ENCODE measurements around the gene ATP6V1F.

The ATP6V1F gene

DNA sequence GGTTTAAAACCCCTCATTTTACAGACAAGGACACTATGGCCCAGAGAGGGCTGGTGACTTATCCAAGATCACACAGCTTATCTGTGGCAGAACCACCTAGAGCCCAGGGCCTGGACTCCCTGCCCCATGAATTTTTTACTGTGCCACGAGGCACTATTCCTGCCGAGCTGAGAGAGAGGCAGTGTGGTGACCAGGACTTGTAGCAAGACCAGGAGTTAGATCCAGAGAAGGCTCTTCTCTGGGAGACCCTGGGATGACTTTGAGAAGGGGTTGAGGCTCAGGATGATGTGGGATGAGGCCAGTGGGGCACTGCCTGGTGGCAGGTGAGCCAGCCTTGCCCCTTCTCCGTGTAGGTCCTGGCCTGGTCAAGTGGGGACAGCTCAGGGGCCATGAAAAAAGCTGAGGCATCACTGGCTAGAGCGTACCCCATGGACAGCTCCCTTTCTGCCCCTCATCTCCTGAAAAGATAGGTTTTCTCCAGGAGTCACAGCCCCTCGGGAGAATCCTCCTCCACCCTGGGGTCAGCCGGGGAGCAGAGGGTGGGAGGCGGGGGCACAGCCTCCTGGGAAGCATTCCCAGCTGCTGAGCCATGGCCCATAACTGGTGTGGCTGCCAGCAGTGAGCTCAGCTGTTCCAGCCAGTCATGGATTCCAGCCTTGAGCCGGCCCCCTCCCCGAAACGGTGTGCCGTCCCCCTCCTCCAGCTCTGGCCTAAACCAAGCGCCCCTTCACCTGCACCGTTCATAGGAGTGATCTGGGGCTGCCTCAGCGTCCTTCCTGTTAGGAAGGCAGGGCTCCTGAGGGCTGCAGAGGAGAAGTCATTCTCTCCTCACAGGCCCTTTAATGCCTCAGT, 26.6 kb upstream of the ATP6V1F start:
- no peak for FAIRE-seq

DNA sequence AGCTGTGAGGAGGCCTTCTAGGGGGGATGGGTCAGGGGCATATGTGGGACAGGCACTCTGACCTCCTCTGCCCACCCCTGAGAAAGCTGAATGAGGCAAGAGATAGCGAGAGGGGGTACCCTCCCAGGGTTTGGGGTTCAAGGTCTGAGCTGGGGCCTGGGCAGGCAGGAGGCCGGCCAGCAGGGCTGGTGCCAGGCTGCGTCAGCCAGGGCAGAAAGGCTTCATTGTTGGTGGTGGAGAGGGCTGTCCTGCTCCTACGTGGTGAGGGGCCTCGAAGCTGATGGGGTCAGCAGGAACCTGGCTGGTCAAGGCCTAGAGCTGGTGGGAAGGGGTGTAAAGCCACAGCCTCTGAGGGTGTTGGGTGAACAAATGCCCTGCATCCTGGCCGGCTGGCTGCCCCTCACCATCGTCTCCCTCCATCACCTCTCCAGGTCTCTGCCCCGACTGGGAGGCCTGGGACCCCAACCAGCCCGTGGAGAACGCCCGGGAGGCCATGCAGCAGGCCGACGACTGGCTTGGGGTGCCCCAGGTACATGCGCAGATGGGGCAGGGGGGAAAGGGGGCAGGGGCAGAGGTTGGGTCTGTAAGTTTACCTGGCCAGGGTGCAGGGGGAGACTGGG, 25.8 kb upstream of the ATP6V1F start:
- no peak for FAIRE-seq

DNA sequence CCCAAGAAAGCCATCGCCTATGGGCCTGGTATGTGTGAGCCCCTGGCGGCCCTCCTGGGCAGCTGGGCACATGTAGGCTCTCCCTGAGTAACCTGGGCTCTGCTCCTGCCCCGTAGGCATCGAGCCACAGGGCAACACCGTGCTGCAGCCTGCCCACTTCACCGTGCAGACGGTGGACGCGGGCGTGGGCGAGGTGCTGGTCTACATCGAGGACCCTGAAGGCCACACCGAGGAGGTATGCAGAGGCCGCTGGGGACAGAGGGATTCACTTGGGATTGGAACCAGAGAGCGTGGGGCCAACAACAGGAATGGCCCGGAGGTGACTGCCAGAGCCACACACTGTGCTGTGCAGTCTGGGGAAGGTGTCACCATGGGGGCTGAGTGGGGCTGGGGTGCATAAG, 25.1 kb upstream of the ATP6V1F start:
- no peak for FAIRE-seq

DNA sequence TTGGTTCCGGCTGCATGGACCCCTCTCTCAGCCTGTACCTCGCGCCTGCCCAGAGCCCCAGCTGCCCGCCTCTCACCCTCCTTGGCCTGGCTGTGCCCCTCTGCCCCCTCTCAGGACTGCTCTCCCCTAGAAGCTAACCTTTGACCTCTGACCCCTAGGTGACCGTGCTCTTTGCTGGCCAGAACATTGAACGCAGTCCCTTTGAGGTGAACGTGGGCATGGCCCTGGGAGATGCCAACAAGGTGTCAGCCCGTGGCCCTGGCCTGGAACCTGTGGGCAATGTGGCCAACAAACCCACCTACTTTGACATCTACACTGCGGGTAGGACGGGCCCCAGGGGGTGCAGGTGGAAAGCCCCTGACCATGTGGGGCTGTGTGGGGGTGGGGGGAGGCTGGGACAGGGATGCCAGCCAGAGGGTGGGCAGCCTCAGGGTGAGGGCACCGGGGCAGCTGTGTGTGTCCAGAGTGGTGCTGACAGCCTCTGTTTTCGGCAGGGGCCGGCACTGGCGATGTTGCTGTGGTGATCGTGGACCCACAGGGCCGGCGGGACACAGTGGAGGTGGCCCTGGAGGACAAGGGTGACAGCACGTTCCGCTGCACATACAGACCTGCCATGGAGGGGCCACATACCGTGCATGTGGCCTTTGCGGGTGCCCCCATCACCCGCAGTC, 24.4 kb upstream of the ATP6V1F start:
- no peak for FAIRE-seq

DNA sequence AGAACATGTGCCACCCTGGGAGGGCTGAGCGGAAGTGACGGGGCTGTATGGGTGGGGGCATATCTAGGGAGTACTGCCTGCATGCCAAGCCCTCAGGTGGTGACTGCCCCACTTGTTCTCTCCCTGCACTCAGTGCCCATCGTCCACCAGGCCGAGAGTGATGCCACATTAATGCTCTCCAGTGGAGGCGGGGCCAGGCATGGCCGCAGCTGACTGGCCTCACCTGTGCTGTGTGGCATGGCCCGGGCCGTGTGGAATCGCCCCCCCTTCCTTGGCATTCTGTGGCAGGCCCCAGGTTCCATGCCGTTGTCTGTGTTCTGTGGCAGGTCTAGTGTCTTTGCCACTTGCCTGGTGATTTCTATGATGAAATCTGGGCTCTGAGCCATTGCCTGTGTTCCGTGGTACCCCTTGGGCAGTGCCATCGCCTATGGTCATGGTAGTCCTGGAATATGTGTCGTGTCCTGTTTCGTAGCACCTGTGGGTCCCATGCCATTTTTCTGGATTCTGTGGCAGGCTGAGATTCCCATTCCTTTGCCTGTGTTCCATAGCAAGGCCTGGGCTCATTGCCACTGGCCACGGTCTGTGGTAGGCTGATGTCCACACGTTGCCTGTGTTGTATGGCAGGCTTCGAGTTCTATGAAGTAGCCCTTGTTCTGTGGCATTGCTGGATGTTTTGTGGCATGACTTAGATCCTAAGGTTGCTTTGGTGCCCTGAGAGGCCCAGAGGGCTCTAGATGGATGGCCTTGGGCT, 23.5 kb upstream of the ATP6V1F start:
- FAIRE-seq = no peak

DNA sequence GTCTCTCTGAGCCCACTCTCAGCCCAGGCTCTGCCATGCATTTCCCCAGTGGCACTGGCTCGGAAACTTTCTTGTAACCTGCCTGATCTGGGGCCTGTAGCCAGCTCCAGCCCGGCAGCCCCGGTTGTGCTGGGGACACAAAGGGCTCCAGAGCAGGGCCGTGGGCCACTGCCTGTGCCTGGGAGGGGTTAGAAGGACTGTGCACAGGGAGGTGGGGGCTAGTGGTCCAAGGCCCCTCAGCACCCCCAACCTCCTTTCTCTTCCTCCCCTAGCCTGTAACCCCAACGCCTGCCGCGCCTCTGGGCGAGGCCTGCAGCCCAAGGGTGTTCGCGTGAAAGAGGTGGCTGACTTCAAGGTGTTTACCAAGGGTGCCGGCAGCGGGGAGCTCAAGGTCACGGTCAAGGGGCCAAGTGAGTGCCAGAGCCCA, 22.9 kb upstream of the ATP6V1F start:
- FAIRE-seq = no peak

DNA sequence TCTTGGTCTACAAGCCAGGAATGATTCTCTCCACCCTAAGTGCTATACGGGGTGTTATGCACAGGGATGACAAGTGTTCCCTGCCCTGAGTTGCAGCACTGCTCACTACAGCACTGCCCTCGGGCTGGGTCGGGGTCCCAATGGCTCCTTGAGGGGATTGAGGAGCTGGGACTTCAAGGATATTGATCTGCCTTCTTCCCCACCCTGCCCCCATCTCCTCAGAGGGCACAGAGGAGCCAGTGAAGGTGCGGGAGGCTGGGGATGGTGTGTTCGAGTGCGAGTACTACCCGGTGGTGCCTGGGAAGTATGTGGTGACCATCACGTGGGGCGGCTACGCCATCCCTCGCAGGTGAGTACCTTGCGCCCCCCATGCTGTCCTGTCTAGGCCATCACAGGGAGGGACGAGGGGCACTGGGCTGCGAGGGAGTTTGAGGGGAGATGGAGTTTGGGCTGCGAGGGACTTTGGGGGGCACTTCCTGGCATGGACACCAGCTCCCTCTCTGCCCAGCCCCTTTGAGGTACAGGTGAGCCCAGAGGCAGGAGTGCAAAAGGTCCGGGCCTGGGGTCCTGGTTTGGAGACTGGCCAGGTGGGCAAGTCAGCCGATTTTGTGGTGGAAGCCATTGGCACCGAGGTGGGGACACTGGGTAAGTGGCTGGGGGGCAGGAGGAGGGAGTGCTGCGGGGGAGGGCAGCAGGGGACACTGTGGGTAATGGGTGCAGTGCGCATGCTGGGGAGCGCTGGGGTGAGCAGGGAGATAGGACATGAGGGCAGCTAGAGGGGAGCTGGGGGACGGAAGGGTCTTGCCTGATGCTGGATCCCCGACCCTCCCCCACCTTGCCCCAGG, 22.1 kb upstream of the ATP6V1F start:
- FAIRE-seq = no peak

DNA sequence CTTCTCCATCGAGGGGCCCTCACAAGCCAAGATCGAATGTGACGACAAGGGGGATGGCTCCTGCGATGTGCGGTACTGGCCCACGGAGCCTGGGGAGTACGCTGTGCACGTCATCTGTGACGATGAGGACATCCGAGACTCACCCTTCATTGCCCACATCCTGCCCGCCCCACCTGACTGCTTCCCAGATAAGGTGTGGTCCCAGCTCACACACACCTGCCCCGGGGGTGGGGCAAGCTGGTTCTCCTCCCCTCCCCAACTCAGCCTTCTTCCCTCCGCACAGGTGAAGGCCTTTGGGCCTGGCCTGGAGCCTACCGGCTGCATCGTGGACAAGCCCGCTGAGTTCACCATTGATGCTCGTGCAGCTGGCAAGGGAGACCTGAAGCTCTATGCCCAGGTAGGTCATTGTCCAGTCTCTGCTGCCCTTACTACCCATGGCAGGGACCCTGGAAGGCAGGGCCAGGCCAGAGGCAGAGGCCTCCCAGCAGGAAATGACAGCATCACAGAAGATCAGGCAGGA, 21.4 kb upstream of the ATP6V1F start:
- no peak for FAIRE-seq

DNA sequence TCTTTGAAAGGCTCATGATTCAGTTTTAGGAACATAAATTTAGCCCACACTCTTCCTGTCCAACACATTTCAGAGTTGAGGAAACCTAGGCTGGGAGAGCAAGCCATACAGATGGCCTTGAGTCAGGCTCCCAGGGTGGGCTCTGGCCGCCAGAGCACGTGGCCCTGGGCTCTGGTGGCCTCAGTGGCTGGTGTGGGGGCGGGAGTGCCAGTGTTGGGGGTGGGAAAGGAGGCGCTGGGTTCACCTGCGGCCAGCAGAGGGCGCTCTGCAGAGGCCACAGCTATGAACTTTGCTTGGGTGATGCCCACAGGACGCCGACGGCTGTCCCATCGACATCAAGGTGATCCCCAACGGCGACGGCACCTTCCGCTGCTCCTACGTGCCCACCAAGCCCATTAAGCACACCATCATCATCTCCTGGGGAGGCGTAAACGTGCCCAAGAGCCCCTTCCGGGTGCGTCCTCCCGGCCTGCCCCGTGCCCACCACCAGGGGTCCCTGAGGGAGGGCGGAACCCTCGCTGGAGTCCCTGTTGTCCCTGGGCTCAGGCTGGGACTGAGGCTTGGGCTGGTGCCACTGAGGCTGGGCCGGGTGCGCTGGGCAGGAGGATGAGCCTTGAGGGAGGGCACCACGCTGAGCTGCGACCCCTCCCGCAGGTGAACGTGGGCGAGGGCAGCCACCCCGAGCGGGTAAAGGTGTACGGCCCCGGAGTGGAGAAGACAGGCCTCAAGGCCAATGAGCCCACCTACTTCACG, 20.6 kb upstream of the ATP6V1F start:
- no peak for FAIRE-seq

DNA sequence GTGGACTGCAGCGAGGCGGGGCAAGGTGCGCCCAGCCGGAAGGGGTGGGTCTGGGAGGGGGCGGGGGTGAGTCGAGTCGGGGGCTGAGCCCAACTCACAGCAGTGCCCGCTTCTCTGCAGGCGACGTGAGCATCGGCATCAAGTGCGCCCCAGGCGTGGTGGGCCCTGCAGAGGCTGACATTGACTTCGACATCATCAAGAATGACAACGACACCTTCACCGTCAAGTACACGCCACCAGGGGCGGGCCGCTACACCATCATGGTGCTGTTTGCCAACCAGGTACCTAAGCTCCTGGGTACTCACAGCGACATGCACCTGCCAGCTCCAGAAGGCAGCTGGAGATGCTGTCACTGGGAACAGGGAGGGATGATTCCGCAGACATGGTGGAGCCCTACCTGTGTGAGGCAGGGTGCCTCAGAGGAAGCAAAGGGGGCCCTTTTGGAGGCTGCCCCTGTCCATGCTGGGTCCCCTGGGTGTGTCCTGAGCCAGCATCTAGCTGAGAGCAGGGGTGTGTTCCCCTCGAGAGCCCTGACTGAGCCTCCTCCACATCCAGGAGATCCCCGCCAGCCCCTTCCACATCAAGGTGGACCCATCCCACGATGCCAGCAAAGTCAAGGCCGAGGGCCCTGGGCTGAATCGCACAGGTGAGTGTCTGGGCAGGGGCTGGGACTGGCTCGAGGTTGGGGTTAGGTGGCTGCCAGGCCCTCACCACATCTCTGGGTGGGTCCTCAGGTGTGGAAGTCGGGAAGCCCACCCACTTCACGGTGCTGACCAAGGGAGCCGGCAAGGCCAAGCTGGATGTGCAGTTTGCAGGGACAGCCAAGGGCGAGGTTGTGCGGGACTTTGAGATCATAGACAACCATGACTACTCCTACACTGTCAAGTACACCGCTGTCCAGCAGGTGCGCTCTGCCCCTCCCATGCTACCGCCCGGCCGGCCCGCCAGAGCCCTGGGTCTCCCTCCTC, 19.7 kb upstream of the ATP6V1F start:
- FAIRE-seq = no peak

DNA sequence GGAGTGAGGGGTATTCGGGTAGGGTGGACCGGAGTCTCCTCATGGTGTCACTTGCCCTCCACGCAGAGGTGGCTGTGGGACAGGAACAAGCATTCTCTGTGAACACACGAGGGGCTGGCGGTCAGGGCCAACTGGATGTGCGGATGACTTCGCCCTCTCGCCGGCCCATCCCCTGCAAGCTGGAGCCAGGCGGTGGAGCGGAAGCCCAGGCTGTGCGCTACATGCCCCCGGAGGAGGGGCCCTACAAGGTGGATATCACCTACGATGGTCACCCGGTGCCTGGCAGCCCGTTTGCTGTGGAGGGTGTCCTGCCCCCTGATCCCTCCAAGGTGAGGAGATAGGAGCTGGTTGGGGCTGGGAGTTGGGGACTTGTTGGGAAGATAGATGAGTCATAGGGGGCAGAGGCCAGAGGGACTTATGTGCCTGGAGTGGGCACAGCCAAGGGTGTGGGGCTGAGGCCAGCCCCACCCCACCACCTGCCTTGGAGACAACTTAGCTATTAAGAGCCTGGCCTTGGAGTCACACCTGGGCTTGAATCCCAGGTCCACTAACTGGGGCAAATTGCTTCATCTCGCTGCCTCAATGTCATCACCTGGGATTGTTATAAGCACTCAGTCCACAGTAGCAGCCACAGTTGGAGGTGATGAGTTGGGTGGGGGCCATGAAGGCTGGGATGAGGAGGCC, 18.6 kb upstream of the ATP6V1F start:
- no peak for FAIRE-seq

DNA sequence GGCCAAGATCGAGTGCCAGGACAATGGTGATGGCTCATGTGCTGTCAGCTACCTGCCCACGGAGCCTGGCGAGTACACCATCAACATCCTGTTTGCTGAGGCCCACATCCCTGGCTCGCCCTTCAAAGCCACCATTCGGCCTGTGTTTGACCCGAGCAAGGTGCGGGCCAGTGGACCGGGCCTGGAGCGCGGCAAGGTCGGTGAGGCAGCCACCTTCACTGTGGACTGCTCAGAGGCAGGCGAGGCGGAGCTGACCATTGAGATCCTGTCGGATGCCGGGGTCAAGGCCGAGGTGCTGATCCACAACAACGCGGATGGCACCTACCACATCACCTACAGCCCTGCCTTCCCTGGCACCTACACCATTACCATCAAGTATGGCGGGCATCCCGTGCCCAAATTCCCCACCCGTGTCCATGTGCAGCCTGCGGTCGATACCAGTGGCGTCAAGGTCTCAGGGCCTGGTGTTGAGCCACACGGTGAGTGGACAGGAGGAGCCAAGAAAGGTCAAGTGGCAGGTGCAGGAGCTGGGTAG, 17.8 kb upstream of the ATP6V1F start:
- FAIRE-seq = no peak

DNA sequence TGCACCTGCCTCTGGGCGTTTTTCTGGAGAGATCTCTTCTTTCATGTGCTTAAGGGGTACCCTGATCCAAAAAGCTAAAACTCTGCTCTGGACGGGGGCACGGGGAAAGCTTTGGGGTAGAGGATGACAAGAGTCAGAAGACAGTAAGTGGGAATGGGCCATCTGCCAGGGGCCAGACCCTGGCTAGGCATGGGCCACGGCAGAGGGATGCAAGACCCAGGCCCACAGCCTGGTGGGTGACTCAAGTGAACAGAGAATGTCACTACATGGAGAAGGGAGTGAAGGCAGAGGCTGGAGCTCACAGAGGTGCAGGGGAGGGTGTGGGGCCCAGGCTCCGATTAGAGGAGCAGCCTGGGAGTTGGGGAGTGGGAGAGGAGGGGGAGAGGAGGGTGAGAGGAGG, 17.2 kb upstream of the ATP6V1F start:
- no peak for FAIRE-seq

DNA sequence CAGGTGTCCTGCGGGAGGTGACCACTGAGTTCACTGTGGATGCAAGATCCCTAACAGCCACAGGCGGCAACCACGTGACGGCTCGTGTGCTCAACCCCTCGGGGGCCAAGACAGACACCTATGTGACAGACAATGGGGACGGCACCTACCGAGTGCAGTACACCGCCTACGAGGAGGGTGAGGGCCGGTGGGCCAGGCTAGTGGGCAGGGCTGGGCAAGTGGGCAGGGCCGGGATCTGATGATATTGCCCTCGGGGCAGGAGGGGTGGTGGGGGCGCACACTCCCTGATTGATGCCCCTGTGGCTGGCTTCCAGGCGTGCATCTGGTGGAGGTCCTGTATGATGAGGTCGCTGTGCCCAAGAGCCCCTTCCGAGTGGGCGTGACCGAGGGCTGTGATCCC, 16.7 kb upstream of the ATP6V1F start:
- FAIRE-seq = no peak

DNA sequence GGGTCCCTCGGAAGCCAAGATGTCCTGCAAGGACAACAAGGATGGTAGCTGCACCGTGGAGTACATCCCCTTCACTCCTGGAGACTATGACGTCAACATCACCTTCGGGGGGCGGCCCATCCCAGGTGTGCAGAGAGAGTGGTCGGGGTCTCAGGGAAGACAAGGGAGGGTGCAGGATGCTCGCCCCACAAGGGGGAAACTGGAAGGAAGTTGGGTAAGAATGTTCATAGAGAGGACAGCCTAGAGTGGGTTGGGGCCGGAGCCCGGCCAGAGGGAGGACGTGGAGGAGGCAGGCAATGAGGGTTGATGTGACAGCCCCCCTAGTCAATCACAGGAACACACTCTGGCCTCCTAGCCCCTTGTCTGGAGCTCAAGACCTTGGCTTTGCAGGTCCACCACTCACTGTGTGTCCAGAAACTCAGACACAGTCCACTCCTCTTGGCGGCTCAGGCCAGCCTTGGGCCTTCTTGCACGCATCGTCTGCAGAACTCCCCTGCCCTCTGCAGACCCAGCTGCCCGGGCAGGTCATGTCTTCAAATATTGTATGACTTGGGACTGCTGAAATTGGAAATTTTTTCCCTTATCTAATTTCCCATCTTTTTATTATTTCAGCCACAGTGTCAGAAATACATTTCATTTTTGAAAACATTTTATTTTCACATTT, 15.7 kb upstream of the ATP6V1F start:
- FAIRE-seq = no peak

DNA sequence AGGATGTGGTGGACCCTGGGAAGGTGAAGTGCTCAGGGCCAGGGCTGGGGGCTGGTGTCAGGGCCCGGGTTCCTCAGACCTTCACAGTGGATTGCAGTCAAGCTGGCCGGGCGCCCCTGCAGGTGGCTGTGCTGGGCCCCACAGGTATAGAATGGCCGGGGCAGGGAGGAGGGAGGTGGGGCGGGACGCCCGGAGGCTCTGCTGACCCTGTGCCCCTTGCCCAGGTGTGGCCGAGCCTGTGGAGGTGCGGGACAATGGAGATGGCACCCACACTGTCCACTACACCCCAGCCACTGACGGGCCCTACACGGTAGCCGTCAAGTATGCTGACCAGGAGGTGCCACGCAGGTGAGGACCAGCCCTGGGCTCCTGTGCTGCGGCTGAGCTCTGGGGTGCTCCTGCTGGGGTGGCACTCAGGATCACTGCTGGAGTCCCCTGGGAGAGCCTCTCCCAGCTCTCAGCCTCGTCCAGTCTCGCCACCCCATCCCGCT, 14.9 kb upstream of the ATP6V1F start:
- FAIRE-seq = no peak

DNA sequence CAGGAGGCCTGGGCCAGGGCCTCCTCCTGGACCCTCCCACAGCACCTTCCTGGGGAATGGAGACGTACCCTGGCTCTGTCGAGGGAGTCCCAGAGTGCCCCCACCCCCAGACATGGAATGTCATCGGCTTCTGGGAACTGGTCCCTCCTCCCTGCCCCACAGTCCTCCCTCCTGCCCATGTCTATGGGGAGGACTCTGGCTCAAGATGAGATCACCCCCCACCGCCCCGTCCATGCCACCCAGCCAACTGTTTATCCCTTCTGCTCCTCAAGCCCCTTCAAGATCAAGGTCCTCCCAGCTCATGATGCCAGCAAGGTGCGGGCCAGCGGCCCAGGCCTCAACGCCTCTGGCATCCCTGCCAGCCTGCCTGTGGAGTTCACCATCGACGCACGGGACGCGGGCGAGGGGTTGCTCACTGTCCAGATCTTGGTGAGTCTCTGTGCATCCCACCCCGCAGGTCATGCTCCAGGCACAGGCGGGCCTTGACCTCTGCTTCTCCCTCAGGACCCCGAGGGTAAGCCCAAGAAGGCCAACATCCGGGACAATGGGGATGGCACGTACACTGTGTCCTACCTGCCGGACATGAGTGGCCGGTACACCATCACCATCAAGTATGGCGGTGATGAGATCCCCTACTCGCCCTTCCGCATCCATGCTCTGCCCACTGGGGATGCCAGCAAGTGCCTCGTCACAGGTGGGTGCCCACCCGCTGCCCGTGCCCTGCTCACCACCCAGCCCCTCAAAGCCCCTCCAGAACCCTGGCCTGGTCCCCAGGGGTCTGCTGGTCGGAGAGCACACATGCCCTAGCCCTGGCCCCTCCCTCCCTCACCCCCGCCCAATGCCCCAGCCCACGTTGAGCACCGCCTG, 14.1 kb upstream of the ATP6V1F start:
- FAIRE-seq = no peak
